ENCODE measurements around the gene AQP1.

Gene AQP1

DNA sequence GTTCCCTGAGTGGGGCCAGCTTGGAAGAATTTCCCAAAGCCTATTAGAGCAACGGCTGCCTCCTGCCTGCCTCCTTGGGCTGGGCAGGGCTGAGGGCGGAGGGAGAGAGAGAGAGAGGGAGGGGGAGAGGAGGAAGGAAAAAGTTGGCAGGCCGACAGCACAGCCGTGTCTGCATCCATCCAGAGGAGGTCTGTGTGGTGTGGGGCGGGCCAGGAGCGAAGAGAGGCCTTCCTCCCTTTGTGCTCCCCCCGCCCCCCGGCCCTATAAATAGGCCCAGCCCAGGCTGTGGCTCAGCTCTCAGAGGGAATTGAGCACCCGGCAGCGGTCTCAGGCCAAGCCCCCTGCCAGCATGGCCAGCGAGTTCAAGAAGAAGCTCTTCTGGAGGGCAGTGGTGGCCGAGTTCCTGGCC, at the start of gene AQP1:
Gene AQP1, plus strand, starts transcription at position 293 of the 409 bp plus-strand sequence. Its CDS starts 57 bp downstream, at position 350.
- no peak for ATAC-seq
- TF ChIP-seq SNAI2 (CRISPR knock-in tag; IDR thresholded peaks at IDR 0.05) (no peak), TOX (CRISPR knock-in tag; IDR thresholded peaks at IDR 0.05; ENCODE audit: borderline replicate concordance) (no peak), PATZ1 (CRISPR knock-in tag; IDR thresholded peaks at IDR 0.05; ENCODE audit: borderline replicate concordance) (no peak), RARB (CRISPR knock-in tag; IDR thresholded peaks at IDR 0.05) (no peak)

GRCh38 chr7:30862995-30863705, 48.5 kb upstream of the AQP1 start:
- no peak for ATAC-seq
- TF ChIP-seq OSR1 (CRISPR knock-in tag; IDR thresholded peaks at IDR 0.05) (no peak), ZC3H10 (CRISPR knock-in tag; IDR thresholded peaks at IDR 0.05) (no peak)

DNA sequence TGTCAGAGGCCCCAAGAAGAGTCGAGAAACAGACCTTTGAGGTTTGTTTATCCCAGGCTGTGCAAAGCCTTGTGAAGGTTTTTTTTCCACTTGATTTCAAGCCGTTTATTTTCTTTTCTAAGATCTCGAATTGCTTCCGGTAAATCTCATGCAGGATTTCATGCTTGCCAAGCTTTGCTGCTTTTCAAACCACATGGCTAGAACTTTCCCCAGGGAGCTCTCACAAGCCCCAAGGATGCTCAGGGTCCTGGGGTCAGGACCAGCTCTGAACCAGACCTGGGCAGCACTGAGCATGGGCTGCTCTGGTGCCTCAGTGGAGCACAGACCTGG, 48.0 kb upstream of the AQP1 start:
- TF ChIP-seq BACH2 (CRISPR knock-in tag; IDR thresholded peaks at IDR 0.05; ENCODE audit: borderline replicate concordance) (no peak), RARB (CRISPR knock-in tag; IDR thresholded peaks at IDR 0.05) (no peak), ARNTL (CRISPR knock-in tag; IDR thresholded peaks at IDR 0.05; ENCODE audit: borderline replicate concordance, low read depth) (no peak), TSHZ2 (CRISPR knock-in tag; IDR thresholded peaks at IDR 0.05) (no peak), GLIS3 (CRISPR knock-in tag; IDR thresholded peaks at IDR 0.05) (no peak), CSDC2 (CRISPR knock-in tag; IDR thresholded peaks at IDR 0.05) (no peak), CSRNP3 (CRISPR knock-in tag; IDR thresholded peaks at IDR 0.05) (no peak), SNAI2 (CRISPR knock-in tag; IDR thresholded peaks at IDR 0.05) (no peak), POU6F1 (CRISPR knock-in tag; IDR thresholded peaks at IDR 0.05; ENCODE audit: borderline replicate concordance, low read depth) (no peak), OSR1 (CRISPR knock-in tag; IDR thresholded peaks at IDR 0.05) (no peak), TCF4 (CRISPR knock-in tag; IDR thresholded peaks at IDR 0.05; ENCODE audit: borderline replicate concordance) (no peak), PATZ1 (CRISPR knock-in tag; IDR thresholded peaks at IDR 0.05; ENCODE audit: borderline replicate concordance) (no peak), ZNF565 (CRISPR knock-in tag; conservative IDR thresholded peaks at IDR 0.05; ENCODE audit: low read depth) (no peak), ISL1 (CRISPR knock-in tag; IDR thresholded peaks at IDR 0.05) (no peak), ZFP3 (CRISPR knock-in tag; IDR thresholded peaks at IDR 0.05) (no peak), ZC3H10 (CRISPR knock-in tag; IDR thresholded peaks at IDR 0.05) (no peak)
- ATAC-seq = no peak

DNA sequence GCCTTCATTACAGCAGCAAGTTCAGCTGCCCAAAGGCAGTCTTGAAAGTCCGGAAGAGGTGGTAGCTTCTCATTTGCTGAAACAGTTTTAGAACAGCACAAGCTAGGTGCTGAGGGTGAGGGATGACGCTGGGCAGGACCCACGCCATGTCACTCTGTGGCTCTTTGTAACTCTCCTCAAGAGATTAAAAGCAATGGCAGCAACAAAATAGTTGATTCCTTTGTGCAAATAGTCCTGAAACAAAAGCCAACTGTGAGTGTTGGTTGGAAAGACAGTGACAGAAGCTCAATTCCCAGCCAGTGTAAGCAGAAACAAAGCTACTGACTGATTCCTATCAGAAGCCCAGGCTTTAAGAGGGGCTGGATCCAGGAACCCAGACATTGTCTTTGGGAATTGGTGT, 47.6 kb upstream of the AQP1 start:
- TF ChIP-seq SNAI2 (CRISPR knock-in tag; IDR thresholded peaks at IDR 0.05) = no peak
- TF ChIP-seq ZNF8 (CRISPR knock-in tag; IDR thresholded peaks at IDR 0.05) = no peak
- TF ChIP-seq RARB (CRISPR knock-in tag; IDR thresholded peaks at IDR 0.05) = no peak
- no peak for TF ChIP-seq CREB5 (CRISPR knock-in tag; IDR thresholded peaks at IDR 0.05; ENCODE audit: low read depth)
- no peak for TF ChIP-seq TSHZ2 (CRISPR knock-in tag; IDR thresholded peaks at IDR 0.05)
- no peak for TF ChIP-seq GLIS3 (CRISPR knock-in tag; IDR thresholded peaks at IDR 0.05)
- ATAC-seq = no peak
